ENCODE measurements around the gene LMO1. TPM values are rescaled to one million over a fixed set of nuclear protein-coding genes. Genes with fewer than 3 reads are reported as not detected.

LMO1 gene
- total and polyA plus RNA-seq, 9 of the 15 experiments (the other 6 are each of a cell fraction or from before 2014, with no cell fraction given), result not detected

DNA sequence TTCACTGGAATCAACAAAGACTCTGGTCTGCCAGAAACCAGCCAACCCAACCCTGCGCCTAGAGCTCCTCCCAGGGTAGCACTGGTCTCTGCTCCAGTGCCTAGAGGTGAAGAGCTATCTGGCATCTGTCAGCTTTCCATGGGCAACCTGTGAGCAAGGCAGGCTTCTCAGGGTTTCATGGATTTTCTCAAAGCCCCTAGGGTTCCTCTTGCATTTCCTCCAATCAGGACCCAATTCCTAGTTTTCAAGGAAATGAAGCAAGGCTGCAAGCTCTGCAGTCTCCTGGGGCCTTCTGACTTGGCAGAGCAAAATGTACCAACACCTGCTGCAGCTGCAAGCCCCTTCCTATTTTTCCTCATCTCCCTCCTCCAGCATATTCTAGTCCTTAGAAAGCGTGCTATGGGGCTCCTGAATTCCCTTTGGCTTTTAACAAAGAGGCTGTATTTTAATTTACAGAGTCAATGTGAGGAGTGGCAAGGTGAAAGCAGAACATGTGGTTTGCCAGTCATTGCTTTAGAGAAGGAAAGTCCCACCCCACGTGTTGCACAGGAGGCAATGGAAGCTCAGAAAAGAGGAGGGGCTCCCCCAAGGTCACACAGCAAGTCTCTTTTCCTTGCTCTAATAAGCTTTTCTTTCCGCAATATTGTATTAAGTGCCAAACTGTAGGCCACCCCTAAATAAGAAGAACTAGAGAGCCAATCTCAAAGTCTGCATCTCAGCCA is 61.9 kb downstream of the LMO1 start:
- DNase-seq (ENCODE audit: extremely low read depth in 1 of 4, low spot score in 3 of 4), result no peak
- CTCF ChIA-PET (ENCODE audit: low intra/inter-chr PET ratio), result no interaction called here

More for the DNA sequence above, 61.9 kb downstream of the LMO1 start:
- ATAC-seq (no peak), FAIRE-seq (no peak)
- peak overlapping the region; percentile 3; the same call in 1 of the 2 replicates for H3K4me2 ChIP-seq (ENCODE audit: insufficient read depth, low read length)
- no TSS peak for BruUV-seq (replicated peaks)
- 21% methylated on average over 4 of the region's 4 CpGs for WGBS (ENCODE audit: insufficient coverage, low coverage, missing lambda C conversion rate)
- H3K36me3 ChIP-seq (ENCODE audit: control insufficient read depth, insufficient read depth, low read length), result no peaks in the 10 kb centered on the region
- H4K20me1 ChIP-seq (replicated peaks; ENCODE audit: control insufficient read depth, insufficient read depth, low read length), result no peaks in the 10 kb centered on the region
- no peak overlapping the region for H3K4me3 ChIP-seq
- no peak overlapping the region for H3K27ac ChIP-seq (ENCODE audit: extremely low read depth, low read depth, low read length)
- intact Hi-C loops (cut with micrococcal nuclease) (no loop called here), in situ Hi-C loops (cut with MboI) (no loop called here)
- no peaks in the 10 kb centered on the region for H3K9me1 ChIP-seq (ENCODE audit: control insufficient read depth, insufficient read depth, low read length)
- no peak overlapping the region for H2AFZ ChIP-seq (ENCODE audit: low read depth, low read length)
- TF ChIP-seq SOX6 (IDR thresholded peaks at IDR 0.05), result no peak
- TF ChIP-seq ETV6 (IDR thresholded peaks at IDR 0.05; ENCODE audit: borderline replicate concordance in 1 of 2, low read depth in 2 of 2, low read length in 1 of 2), result no peak
- TF ChIP-seq ETV6 (CRISPR knock-in tag; IDR thresholded peaks at IDR 0.05; ENCODE audit: borderline replicate concordance), result no peak
- TF ChIP-seq ATF7 (IDR thresholded peaks at IDR 0.05), result no peak
- no peak for TF ChIP-seq HNRNPLL (IDR thresholded peaks at IDR 0.05; ENCODE audit: low read depth, low read length, poor library complexity, severe bottlenecking)
- TF ChIP-seq, protein P1, sequence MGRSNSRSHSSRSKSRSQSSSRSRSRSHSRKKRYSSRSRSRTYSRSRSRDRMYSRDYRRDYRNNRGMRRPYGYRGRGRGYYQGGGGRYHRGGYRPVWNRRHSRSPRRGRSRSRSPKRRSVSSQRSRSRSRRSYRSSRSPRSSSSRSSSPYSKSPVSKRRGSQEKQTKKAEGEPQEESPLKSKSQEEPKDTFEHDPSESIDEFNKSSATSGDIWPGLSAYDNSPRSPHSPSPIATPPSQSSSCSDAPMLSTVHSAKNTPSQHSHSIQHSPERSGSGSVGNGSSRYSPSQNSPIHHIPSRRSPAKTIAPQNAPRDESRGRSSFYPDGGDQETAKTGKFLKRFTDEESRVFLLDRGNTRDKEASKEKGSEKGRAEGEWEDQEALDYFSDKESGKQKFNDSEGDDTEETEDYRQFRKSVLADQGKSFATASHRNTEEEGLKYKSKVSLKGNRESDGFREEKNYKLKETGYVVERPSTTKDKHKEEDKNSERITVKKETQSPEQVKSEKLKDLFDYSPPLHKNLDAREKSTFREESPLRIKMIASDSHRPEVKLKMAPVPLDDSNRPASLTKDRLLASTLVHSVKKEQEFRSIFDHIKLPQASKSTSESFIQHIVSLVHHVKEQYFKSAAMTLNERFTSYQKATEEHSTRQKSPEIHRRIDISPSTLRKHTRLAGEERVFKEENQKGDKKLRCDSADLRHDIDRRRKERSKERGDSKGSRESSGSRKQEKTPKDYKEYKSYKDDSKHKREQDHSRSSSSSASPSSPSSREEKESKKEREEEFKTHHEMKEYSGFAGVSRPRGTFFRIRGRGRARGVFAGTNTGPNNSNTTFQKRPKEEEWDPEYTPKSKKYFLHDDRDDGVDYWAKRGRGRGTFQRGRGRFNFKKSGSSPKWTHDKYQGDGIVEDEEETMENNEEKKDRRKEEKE (IDR thresholded peaks at IDR 0.05; ENCODE audit: borderline replicate concordance in 1 of 2, control insufficient read depth in 1 of 2, low read depth in 2 of 2, low read length in 1 of 2), result no peak
- TF ChIP-seq RBM22 (IDR thresholded peaks at IDR 0.05; ENCODE audit: low read depth, low read length, poor library complexity, severe bottlenecking), result no peak
- TF ChIP-seq EWSR1 (IDR thresholded peaks at IDR 0.05; ENCODE audit: borderline replicate concordance, low read depth, partially characterized antibody), result no peak
- TF ChIP-seq ZBED1 (IDR thresholded peaks at IDR 0.05), result no peak
- TF ChIP-seq, protein P2, sequence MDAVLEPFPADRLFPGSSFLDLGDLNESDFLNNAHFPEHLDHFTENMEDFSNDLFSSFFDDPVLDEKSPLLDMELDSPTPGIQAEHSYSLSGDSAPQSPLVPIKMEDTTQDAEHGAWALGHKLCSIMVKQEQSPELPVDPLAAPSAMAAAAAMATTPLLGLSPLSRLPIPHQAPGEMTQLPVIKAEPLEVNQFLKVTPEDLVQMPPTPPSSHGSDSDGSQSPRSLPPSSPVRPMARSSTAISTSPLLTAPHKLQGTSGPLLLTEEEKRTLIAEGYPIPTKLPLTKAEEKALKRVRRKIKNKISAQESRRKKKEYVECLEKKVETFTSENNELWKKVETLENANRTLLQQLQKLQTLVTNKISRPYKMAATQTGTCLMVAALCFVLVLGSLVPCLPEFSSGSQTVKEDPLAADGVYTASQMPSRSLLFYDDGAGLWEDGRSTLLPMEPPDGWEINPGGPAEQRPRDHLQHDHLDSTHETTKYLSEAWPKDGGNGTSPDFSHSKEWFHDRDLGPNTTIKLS (IDR thresholded peaks at IDR 0.05; ENCODE audit: borderline replicate concordance, low read depth), result no peak
- no peak for TF ChIP-seq MITF (IDR thresholded peaks at IDR 0.05)
- no peaks in the 10 kb centered on the region for H3K9me3 ChIP-seq (replicated peaks; ENCODE audit: control insufficient read depth, insufficient read depth, low read depth, low read length)
- H3K4me1 ChIP-seq (replicated peaks in 1 of 2; ENCODE audit: control insufficient read depth in 2 of 2, insufficient read depth in 2 of 2, low read length in 2 of 2), result peaks cover 13 to 17% of the 10 kb centered on the region in 2 experiments; a peak in 4 of 5 replicates
- POLR2A ChIA-PET, result interaction anchor here (0.7 kb wide), 1 partner anchor 579 kb away, joined by 4 read pairs; no protein-coding TSS in a partner anchor
- no peak overlapping the region for H3K9ac ChIP-seq (ENCODE audit: insufficient read depth in 1 of 2, low read depth in 2 of 2, low read length in 2 of 2)
- no peaks in the 10 kb centered on the region for H3K79me2 ChIP-seq (ENCODE audit: control insufficient read depth, insufficient read depth, low read length)
- no peaks in the 10 kb centered on the region for H3K27me3 ChIP-seq (ENCODE audit: control insufficient read depth in 2 of 2, insufficient read depth in 2 of 2, low read length in 2 of 2)
